Ovary (tissue), 9 donors: ENCODE measurements around the gene MRPL17. TPM values are rescaled to one million over a fixed set of nuclear protein-coding genes. Genes with fewer than 3 reads are reported as not detected.

ENCODE experiments used
- DNase-seq, 5 donors: peaks; one replicate each; pipeline ENCODE4 v3.0.0-alpha.2; 2019 to 2020
- H3K27ac ChIP-seq, 2 donors: fragments of 200-600 bp; one replicate each; pipeline versions ENCODE4 v1.5.1 to v1.8.0; 2019 to 2022
- H3K27me3 ChIP-seq: fragments of 200-600 bp; one replicate; pipeline ENCODE4 v1.8.0; 2022
- H3K36me3 ChIP-seq: fragments of 200-600 bp; sonication (generic); one replicate; pipeline ENCODE4 v1.5.1; 2019
- H3K4me1 ChIP-seq: one replicate; pipeline ENCODE4 v1.8.1; 2013; ENCODE audit warnings: mild to moderate bottlenecking, moderate library complexity; ENCODE audit not compliant: insufficient read depth
- H3K4me3 ChIP-seq: fragments of 200-600 bp; sonication (generic); one replicate; pipeline ENCODE4 v1.5.1; 2017
- H3K9me3 ChIP-seq, 2 donors: fragments of 200-600 bp in 1 of 2; sonication (generic) in 1 of 2; one replicate each; pipeline versions ENCODE4 v1.5.1 to v1.8.1; 2013 to 2019; ENCODE audit warnings: mild to moderate bottlenecking in 1 of 2, moderate library complexity in 1 of 2
- CTCF ChIP-seq, 3 donors: fragments of 450-650 bp in 2 of 3; fragments of 200-600 bp in 1 of 3; IDR thresholded peaks; one replicate each; pipeline versions ENCODE4 v1.5.1 to v1.8.0; 2016 to 2022; ENCODE audit warnings: antibody characterized with exemption in 3 of 3, mild to moderate bottlenecking in 1 of 3
- EP300 ChIP-seq: sonication (generic); formaldehyde crosslinking; IDR thresholded peaks from one replicate; pipeline ENCODE4 v1.6.1; 2017; ENCODE audit warnings: antibody characterized with exemption
- POLR2A ChIP-seq: fragments of 450-650 bp; IDR thresholded peaks from one replicate; pipeline ENCODE4 v1.6.1; 2017; ENCODE audit warnings: antibody characterized with exemption, mild to moderate bottlenecking, moderate library complexity
- WGBS, 3 donors: extraction: QIAGEN DNeasy Blood & Tissue Kit in 1 of 3; methylation state at CpG; one replicate each; pipeline versions ENCODE4 v1.1.5 to v1.1.7; 2013 to 2017; 5-methylcytosine and 5-hydroxymethylcytosine counted together
- intact Hi-C, 4 donors: fragments of 100-400 bp; cut with DNase I; formaldehyde crosslinking; loops; one replicate each; pipeline versions ENCODE4 v1.11.0 to v1.15.1; 2022 to 2023
- polyA plus RNA-seq, 2 donors: library from polyadenylated mRNA; stranded (reverse); fragments of 200-250 nt in 1 of 2; fragments of 350-450 nt in 1 of 2; fragmentation: Illumina TruSeq in 1 of 2; extraction: RNeasy Lipid Tissue Mini Kit (QIAGEN cat#74804) in 1 of 2; gene quantifications; one replicate each; pipeline ENCODE4 v1.2.3, GENCODE V29; 2013 to 2014
- total RNA-seq, 7 donors: library from RNA; depleted of rRNA in 2 of 7; stranded (reverse); fragments of >200 nt in 2 of 7; fragmentation: NEBNext Ultra II Directional in 3 of 7; extraction: Animal tissue kit (Norgen Biotek cat#: 25700) in 3 of 7; gene quantifications; one replicate each; pipeline versions ENCODE4 v1.1.0 to v1.2.4, GENCODE V29; 2016 to 2023
- donor health status: DM: no; HTN: no; CAD: no; lungs with moderate emphysema.
- donor health status: DM: no; HTN: no; CAD: no.
- donor health status: Bipolar disorder and iron deficiency.
- donor health status: DM: yes; HTN: yes; CAD: no.
- donor health status: DM: no; HTN: no; CAD: no.
- donor health status: DM: yes; HTN: yes; CAD: no.

Gene MRPL17
- total and polyA plus RNA-seq, 9 donors: 23.0 to 37.9 (median 30.1) TPM

DNA sequence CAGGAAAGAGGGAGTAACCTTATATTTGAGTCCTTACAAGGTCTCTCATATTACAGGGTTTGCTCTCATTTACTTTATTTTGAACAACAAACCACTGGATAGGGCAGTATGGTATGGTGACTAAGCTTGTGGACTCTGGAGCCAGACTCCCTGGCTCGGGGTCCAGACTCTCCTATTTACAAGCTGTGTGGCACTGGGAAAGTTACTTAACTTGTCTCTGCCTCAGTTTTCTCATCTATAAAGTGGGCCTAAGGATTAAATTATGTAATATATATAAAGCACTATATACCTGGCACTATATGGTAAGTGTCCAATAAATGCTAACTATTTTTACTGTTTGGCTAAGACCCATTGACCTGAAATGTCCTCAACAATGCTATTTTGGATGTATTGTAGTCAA, 25.8 kb downstream of the MRPL17 start:
- no peak for TF ChIP-seq EP300
- TF ChIP-seq CTCF (IDR thresholded peaks at IDR 0.05): no peak
- TF ChIP-seq POLR2A: no peak
- Histone ChIP-seq H3K4me3 (no peak overlapping the region), H3K4me1 (peaks cover 8% of the 10 kb centered on the region), H3K27ac (no peak overlapping the region), H3K36me3 (no peaks in the 10 kb centered on the region), H3K27me3 (no peaks in the 10 kb centered on the region), H3K9me3 (no peaks in the 10 kb centered on the region)
- WGBS, 3 donors: 13 to 28% (median 22%) methylated on average over 1 of the region's 1 CpG
- DNase-seq: no peak
- intact Hi-C loops: no loop called here

DNA sequence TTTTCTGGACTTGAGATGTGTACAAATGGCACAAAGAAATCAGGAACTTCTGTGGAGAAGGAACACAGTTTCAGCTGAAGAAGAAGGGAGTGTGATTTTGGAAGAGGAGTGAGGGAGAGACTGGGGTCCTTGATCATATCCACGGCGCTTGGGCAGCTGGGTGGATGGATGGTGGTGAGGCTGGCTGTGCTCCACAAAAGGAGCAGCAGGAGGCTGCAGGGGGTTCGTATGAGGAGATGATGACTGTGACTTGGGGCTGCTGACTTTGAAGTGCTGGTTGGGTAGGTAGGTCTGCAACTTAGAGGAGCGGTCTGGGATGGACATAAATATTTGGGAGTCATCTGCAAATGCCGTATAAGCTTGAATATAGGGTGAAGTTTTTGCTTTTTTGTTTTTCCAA, 26.2 kb downstream of the MRPL17 start:
- Histone ChIP-seq H3K9me3 (no peaks in the 10 kb centered on the region), H3K4me3 (no peak overlapping the region), H3K27ac (no peak overlapping the region), H3K27me3 (no peaks in the 10 kb centered on the region), H3K36me3 (no peaks in the 10 kb centered on the region), H3K4me1 (peaks cover 8% of the 10 kb centered on the region)
- TF ChIP-seq POLR2A (no peak), CTCF (IDR thresholded peaks at IDR 0.05) (no peak), EP300 (no peak)
- 47 to 48% (median 48%) methylated on average over 5 of the region's 5 CpGs for WGBS, 3 donors
- intact Hi-C loops: no loop called here
- peak in 1 of 5 donors; percentile 21 for DNase-seq

DNA sequence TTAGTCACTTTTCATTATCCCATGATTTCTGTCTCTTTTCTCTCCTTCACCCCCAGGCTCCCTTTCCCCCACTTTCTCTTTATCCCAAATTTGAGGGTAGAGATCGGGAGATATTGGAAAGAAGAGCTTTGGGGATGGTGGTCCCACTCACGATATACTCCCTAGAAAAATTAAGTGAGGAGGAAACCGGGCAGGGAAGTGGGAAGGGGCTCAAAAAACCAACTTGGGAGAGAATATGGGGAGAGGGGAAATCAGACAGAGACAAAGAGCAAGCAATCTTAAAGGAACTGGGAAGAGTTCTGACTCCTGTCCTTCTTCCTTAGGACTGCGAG, 26.6 kb downstream of the MRPL17 start:
- Histone ChIP-seq H3K9me3 (no peaks in the 10 kb centered on the region), H3K27me3 (no peaks in the 10 kb centered on the region), H3K36me3 (no peaks in the 10 kb centered on the region), H3K4me1 (peaks cover 8% of the 10 kb centered on the region), H3K27ac (no peak overlapping the region), H3K4me3 (peak overlapping the region; percentile 53)
- no peak for TF ChIP-seq POLR2A
- no peak for TF ChIP-seq EP300
- TF ChIP-seq CTCF (IDR thresholded peaks at IDR 0.05): no peak
- 44 to 52% (median 51%) methylated on average over 4 of the region's 4 CpGs for WGBS, 3 donors
- intact Hi-C loops: no loop called here
- DNase-seq: no peak

- Histone ChIP-seq H3K36me3 (no peaks in the 10 kb centered on the region), H3K4me1 (peaks cover 8% of the 10 kb centered on the region), H3K27me3 (no peaks in the 10 kb centered on the region), H3K4me3 (peak within 1 kb of the TSS; percentile 53), H3K9me3 (no peaks in the 10 kb centered on the region), H3K27ac (peak within 1 kb of the TSS; percentile 58 to 71)
- peak; percentile 38 to 76 (median 64) for DNase-seq
- TF ChIP-seq CTCF (IDR thresholded peaks at IDR 0.05) (no peak), EP300 (no peak), POLR2A (peak; percentile 20)
- WGBS, 3 donors: 5 to 9% (median 8%) methylated on average over 27 to 36 of the region's 56 CpGs
- intact Hi-C loops: no loop called here
Measured at GRCh38 chr11:6655790-6656583, 27.2 kb downstream of the MRPL17 start, which contains the start of gene DCHS1. Gene DCHS1, minus strand, starts transcription at chr11:6655809. Its CDS starts 14,196 bp downstream, at chr11:6641613.
